HCT116 (cell line): Measurements from ENCODE around the gene TXLNA. TPM values are rescaled to one million over a fixed set of nuclear protein-coding genes. Genes with fewer than 3 reads are reported as not detected.

ENCODE experiments used
- ATAC-seq: fragments of 200-7000 bp; cut with Tn5 transposase; 2 replicates; pipeline ENCODE4 v1.9.1; 2020; ENCODE audit warnings: mild to moderate bottlenecking, moderate library complexity
- BruUV-seq: library from RNA; stranded (reverse); fragments of 400-500 nt; replicated peaks from 2 replicates; lab custom pipeline; 2021; lab: Mats Ljungman, UMichigan
- CTCF ChIA-PET: fragments of 300-600 bp; sonication (Branson Sonifier 250); formaldehyde crosslinking; loops from one replicate; lab custom pipeline; 2021; ENCODE audit warnings: antibody characterized with exemption; lab: Charles Lee
- POLR2A ChIA-PET: fragments of 300-600, 350-600 bp; sonication (Branson Sonifier 250); formaldehyde crosslinking; loops from one replicate; lab custom pipeline; 2021; ENCODE audit warnings: antibody characterized with exemption; lab: Charles Lee
- RAD21 ChIA-PET, 2 experiments: fragments of 300-600 bp; sonication (Branson Sonifier 250); formaldehyde crosslinking; loops; one replicate each; lab custom pipeline; 2023; ENCODE audit warnings: low total read pairs in 2 of 2; ENCODE audit not compliant: uncharacterized antibody in 2 of 2, unreplicated experiment in 2 of 2, low non-redundant PET in 1 of 2; lab: Charles Lee
- DNase-seq: peaks from one replicate; pipeline ENCODE4 v3.0.0-alpha.2; 2010; ENCODE audit warnings: low read depth, low spot score
- H2AFZ ChIP-seq: fragments of 200-600 bp; shearing (Covaris generic), sonication (generic); 2 replicates; pipeline ENCODE4 v1.6.1; 2017; ENCODE audit warnings: low read depth, mixed run types, mixed read lengths, antibody characterized with exemption, low read length; ENCODE audit not compliant: poor library complexity, severe bottlenecking
- H3K27ac ChIP-seq: 2 replicates; pipeline ENCODE4 v1.5.1; 2012; ENCODE audit warnings: low read depth, low read length
- H3K27me3 ChIP-seq: fragments of 200-600 bp; sonication (generic); 2 replicates; pipeline ENCODE4 v1.6.1; 2016; ENCODE audit warnings: mixed run types, low read length, mixed read lengths; ENCODE audit not compliant: insufficient read depth
- H3K36me3 ChIP-seq, 2 experiments: fragments of 200-500 bp in 1 of 2; fragments of 200-600 bp in 1 of 2; sonication (Bioruptor generic) in 1 of 2; sonication (generic) in 1 of 2; 2 replicates each; pipeline versions ENCODE4 v1.5.1 to v1.6.1; 2014 to 2016; ENCODE audit warnings: low read length in 2 of 2, inconsistent platforms in 1 of 2, mixed read lengths in 1 of 2, mixed run types in 1 of 2; ENCODE audit not compliant: insufficient read depth in 2 of 2, control insufficient read depth in 1 of 2
- H3K4me1 ChIP-seq, 2 experiments: fragments of 200-600 bp in 1 of 2; sonication (generic) in 1 of 2; 2 replicates each; pipeline versions ENCODE4 v1.5.1 to v1.6.1; 2012 to 2017; ENCODE audit warnings: low read length in 2 of 2, inconsistent platforms in 1 of 2, mild to moderate bottlenecking in 1 of 2, mixed read lengths in 1 of 2, mixed run types in 1 of 2, moderate library complexity in 1 of 2; ENCODE audit not compliant: insufficient read depth in 2 of 2, control insufficient read depth in 1 of 2
- H3K4me2 ChIP-seq: fragments of 200-600 bp; sonication (generic); 2 replicates; pipeline ENCODE4 v1.6.1; 2017; ENCODE audit warnings: mixed run types, low read length, mixed read lengths
- H3K4me3 ChIP-seq, 2 experiments: fragments of 200-600 bp in 1 of 2; sonication (generic) in 1 of 2; replicated peaks in 1 of 2; 2 replicates each; pipeline ENCODE4 v1.5.1; 2011 to 2016; ENCODE audit warnings: low read length in 2 of 2, control low read depth in 1 of 2, low read depth in 1 of 2, mild to moderate bottlenecking in 1 of 2, mixed read lengths in 1 of 2, mixed run types in 1 of 2
- H3K79me2 ChIP-seq: fragments of 200-600 bp; sonication (generic); 2 replicates; pipeline ENCODE4 v1.6.1; 2017; ENCODE audit warnings: mild to moderate bottlenecking, mixed run types, low read length, moderate library complexity, mixed read lengths; ENCODE audit not compliant: insufficient read depth
- H3K9ac ChIP-seq: fragments of 200-600 bp; sonication (generic); 2 replicates; pipeline ENCODE4 v1.6.1; 2016; ENCODE audit warnings: low read length, mixed read lengths
- H3K9me2 ChIP-seq: fragments of 200-600 bp; sonication (generic), shearing (Covaris generic); 2 replicates; pipeline ENCODE4 v1.6.1; 2017; ENCODE audit warnings: mixed run types, mild to moderate bottlenecking, moderate library complexity; ENCODE audit not compliant: insufficient read depth
- H3K9me3 ChIP-seq, 2 experiments: fragments of 200-500 bp in 1 of 2; fragments of 200-600 bp in 1 of 2; sonication (Bioruptor generic) in 1 of 2; sonication (generic) in 1 of 2; 2 replicates each; pipeline ENCODE4 v1.6.1; 2014 to 2017; ENCODE audit warnings: low read length in 2 of 2, mixed read lengths in 2 of 2, inconsistent platforms in 1 of 2, low read depth in 1 of 2, mild to moderate bottlenecking in 1 of 2, mixed run types in 1 of 2, moderate library complexity in 1 of 2; ENCODE audit not compliant: control insufficient read depth in 1 of 2, insufficient read depth in 1 of 2
- H4K20me1 ChIP-seq: fragments of 200-600 bp; sonication (generic), shearing (Covaris generic); 2 replicates; pipeline ENCODE4 v1.6.1; 2017; ENCODE audit warnings: mixed run types, mild to moderate bottlenecking, moderate library complexity; ENCODE audit not compliant: insufficient read depth
- ATF3 ChIP-seq: IDR thresholded peaks from 2 replicates; pipeline ENCODE4 v1.6.1; 2012
- CBX3 ChIP-seq: IDR thresholded peaks from 2 replicates; pipeline ENCODE4 v1.6.1; 2012; ENCODE audit warnings: low read depth
- EGR1 ChIP-seq: IDR thresholded peaks from 2 replicates; pipeline ENCODE4 v1.6.1; 2012; ENCODE audit warnings: low read depth
- EZH2phosphoT487 ChIP-seq: fragments of 200-600 bp; IDR thresholded peaks from 2 replicates; pipeline ENCODE4 v1.6.1; 2018; ENCODE audit warnings: antibody characterized with exemption, borderline replicate concordance
- JUND ChIP-seq: IDR thresholded peaks from 2 replicates; pipeline ENCODE4 v1.6.1; 2012
- SRF ChIP-seq: IDR thresholded peaks from 2 replicates; pipeline ENCODE4 v1.6.1; 2012; ENCODE audit warnings: low read depth
- ZNF274 ChIP-seq: fragments of 200-500 bp; sonication (Bioruptor generic); IDR thresholded peaks from 2 replicates; pipeline ENCODE4 v1.6.1; 2014; ENCODE audit warnings: mild to moderate bottlenecking, low read depth, low read length, inconsistent platforms
- intact Hi-C: fragments of 100-400 bp; cut with micrococcal nuclease; formaldehyde crosslinking; loops from 2 replicates; pipeline ENCODE4 v1.10.0; 2022
- total RNA-seq: library from RNA; stranded (reverse); gene quantifications from one replicate; pipeline ENCODE4 v1.2.1, GENCODE V29; 2021; ENCODE audit not compliant: unreplicated experiment
- TF ChIP-seq, protein P1 (sequence below): IDR thresholded peaks from 2 replicates; pipeline ENCODE4 v1.6.1; 2012
- TF ChIP-seq, protein P2 (sequence below), 3 experiments: fragments of 200-600 bp in 1 of 3; sonication (generic) in 1 of 3; IDR thresholded peaks in 2 of 3; conservative IDR thresholded peaks in 1 of 3; 2 replicates each; pipeline ENCODE4 v1.5.1; 2012 to 2017; ENCODE audit warnings: low read depth in 2 of 3, low read length in 2 of 3, antibody characterized with exemption in 1 of 3, borderline replicate concordance in 1 of 3, control low read depth in 1 of 3, mild to moderate bottlenecking in 1 of 3, mixed read lengths in 1 of 3, mixed run types in 1 of 3, moderate library complexity in 1 of 3; ENCODE audit not compliant: insufficient read depth in 1 of 3

The TXLNA gene
- total RNA-seq, 1 experiment from 2014 or later, result 37.2 TPM

- RAD21 ChIA-PET, result no interaction called here
- Histone ChIP-seq H2AFZ (no peak overlapping the region), H3K79me2 (peaks cover 63% of the 10 kb centered on the region), H3K4me2 (no peak overlapping the region), H3K36me3 (peaks cover 67 to 78% of the 10 kb centered on the region in 2 experiments), H4K20me1 (peaks cover 15% of the 10 kb centered on the region; the same call in 1 of the 2 replicates), H3K4me1 (no peaks in the 10 kb centered on the region), H3K9me2 (no peaks in the 10 kb centered on the region), H3K4me3 (no peak overlapping the region), H3K27me3 (no peaks in the 10 kb centered on the region), H3K27ac (no peak overlapping the region), H3K9ac (no peak overlapping the region), H3K9me3 (no peaks in the 10 kb centered on the region)
- no peak for DNase-seq
- no peak for ATAC-seq
- CTCF ChIA-PET, result no interaction called here
- TF ChIP-seq ZNF274 (no peak), JUND (no peak), ATF3 (no peak), EZH2phosphoT487 (no peak), EGR1 (no peak), SRF (no peak), CBX3 (no peak)
- TF ChIP-seq, protein P1, sequence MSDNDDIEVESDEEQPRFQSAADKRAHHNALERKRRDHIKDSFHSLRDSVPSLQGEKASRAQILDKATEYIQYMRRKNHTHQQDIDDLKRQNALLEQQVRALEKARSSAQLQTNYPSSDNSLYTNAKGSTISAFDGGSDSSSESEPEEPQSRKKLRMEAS, result no peak
- TF ChIP-seq, protein P2, sequence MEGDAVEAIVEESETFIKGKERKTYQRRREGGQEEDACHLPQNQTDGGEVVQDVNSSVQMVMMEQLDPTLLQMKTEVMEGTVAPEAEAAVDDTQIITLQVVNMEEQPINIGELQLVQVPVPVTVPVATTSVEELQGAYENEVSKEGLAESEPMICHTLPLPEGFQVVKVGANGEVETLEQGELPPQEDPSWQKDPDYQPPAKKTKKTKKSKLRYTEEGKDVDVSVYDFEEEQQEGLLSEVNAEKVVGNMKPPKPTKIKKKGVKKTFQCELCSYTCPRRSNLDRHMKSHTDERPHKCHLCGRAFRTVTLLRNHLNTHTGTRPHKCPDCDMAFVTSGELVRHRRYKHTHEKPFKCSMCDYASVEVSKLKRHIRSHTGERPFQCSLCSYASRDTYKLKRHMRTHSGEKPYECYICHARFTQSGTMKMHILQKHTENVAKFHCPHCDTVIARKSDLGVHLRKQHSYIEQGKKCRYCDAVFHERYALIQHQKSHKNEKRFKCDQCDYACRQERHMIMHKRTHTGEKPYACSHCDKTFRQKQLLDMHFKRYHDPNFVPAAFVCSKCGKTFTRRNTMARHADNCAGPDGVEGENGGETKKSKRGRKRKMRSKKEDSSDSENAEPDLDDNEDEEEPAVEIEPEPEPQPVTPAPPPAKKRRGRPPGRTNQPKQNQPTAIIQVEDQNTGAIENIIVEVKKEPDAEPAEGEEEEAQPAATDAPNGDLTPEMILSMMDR (IDR thresholded peaks at IDR 0.05 in 2 of 3, conservative IDR thresholded peaks at IDR 0.05 in 1 of 3; ENCODE audit: borderline replicate concordance in 1 of 3, insufficient read depth in 1 of 3, low read depth in 2 of 3, low read length in 2 of 3), result no peak
- intact Hi-C loops, result no loop called here
- no TSS peak for BruUV-seq
- POLR2A ChIA-PET, result no interaction called here
These were observed 8.4 kb downstream of the TXLNA start for GRCh38 chr1:32187850-32188249.
